Measurements from ENCODE around the gene GP1BB. TPM values are rescaled to one million over a fixed set of nuclear protein-coding genes. Genes with fewer than 3 reads are reported as not detected.

The GP1BB gene
- total and polyA plus RNA-seq, 2 of the 4 experiments (the other 2 are of a cell fraction): 0.18 to 1.5 TPM

DNA sequence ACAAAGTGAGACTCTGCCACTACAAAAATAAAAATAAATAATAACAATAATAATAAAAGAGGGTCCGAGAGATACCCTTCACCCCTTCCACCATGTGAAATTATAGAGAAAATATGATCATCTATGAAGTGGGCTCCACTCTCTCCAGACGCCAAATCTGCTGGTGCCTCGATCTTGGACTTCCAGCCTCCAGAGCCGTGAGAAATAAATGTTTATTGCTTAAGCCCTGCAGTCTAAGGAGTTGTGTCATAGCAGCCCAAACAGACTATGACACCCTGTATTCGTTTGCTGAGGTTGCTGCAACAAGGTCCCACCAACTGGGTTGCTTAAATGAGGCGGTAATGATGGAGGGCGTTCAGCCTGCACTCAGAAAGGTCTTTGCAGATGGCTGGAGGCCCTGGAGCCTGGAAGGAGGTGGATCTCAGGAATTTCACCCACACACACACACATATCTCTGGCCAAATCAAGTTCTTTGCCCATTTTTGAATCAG, 16.6 kb upstream of the GP1BB start:
- no peak for DNase-seq
- peak; percentile 35 for ATAC-seq (ENCODE audit: low read depth)
- POLR2A ChIA-PET (ENCODE audit: unreplicated experiment): no interaction called here

More for the DNA sequence above, 16.6 kb upstream of the GP1BB start:
- H3K79me1 ChIP-seq (ENCODE audit: low read depth in 1 of 2, low read length in 2 of 2): no peaks in the 10 kb centered on the region
- H2BK120ac ChIP-seq (ENCODE audit: low read depth, low read length): no peak overlapping the region
- CTCF ChIA-PET: no interaction called here
- no peak overlapping the region for H2AK5ac ChIP-seq (ENCODE audit: low read depth, low read length)
- no peak overlapping the region for H3K56ac ChIP-seq (ENCODE audit: extremely low read depth, insufficient read depth, low read length)
- no peak overlapping the region for H2BK5ac ChIP-seq (ENCODE audit: low read depth, low read length, poor library complexity, severe bottlenecking)
- no peak overlapping the region for H2BK20ac ChIP-seq (ENCODE audit: low read depth, low read length)
- no peak overlapping the region for H3K14ac ChIP-seq (replicated peaks; ENCODE audit: low read depth, low read length)
- no peak overlapping the region for H3K4me2 ChIP-seq (ENCODE audit: low read depth, low read length)
- no peaks in the 10 kb centered on the region for H3K4me1 ChIP-seq (ENCODE audit: control insufficient read depth, insufficient read depth, low read length)
- no peak overlapping the region for H3K4me3 ChIP-seq (ENCODE audit: insufficient read depth, low read depth, low read length)
- BruUV-seq (replicated peaks): no TSS peak
- no peak overlapping the region for H3K23ac ChIP-seq (ENCODE audit: low read depth, low read length)
- H2AK9ac ChIP-seq (replicated peaks; ENCODE audit: low read depth, low read length, poor library complexity): no peak overlapping the region
- H3K9me3 ChIP-seq (ENCODE audit: control insufficient read depth, insufficient read depth, low read length): no peaks in the 10 kb centered on the region
- H2AFZ ChIP-seq (replicated peaks; ENCODE audit: low read length, poor library complexity): no peak overlapping the region
- in situ Hi-C loops (cut with MboI; ENCODE audit: low sequenced_read_pairs): no loop called here
- no peak overlapping the region for H3K9ac ChIP-seq (ENCODE audit: low read depth, low read length)
- no peak overlapping the region for H3K18ac ChIP-seq (ENCODE audit: low read depth, low read length)
- H3K4ac ChIP-seq (ENCODE audit: low read depth, low read length): no peak overlapping the region
- H2BK15ac ChIP-seq (ENCODE audit: low read depth, low read length): no peak overlapping the region
- H3K36me3 ChIP-seq (ENCODE audit: control insufficient read depth, insufficient read depth, low read length): no peaks in the 10 kb centered on the region
- no peaks in the 10 kb centered on the region for H4K20me1 ChIP-seq (ENCODE audit: insufficient read depth, low read length)
- TF ChIP-seq SMC3 (IDR thresholded peaks at IDR 0.05; ENCODE audit: low read depth, low read length) (no peak), RFX5 (IDR thresholded peaks at IDR 0.05; ENCODE audit: low read depth, low read length) (no peak), FOS (IDR thresholded peaks at IDR 0.05; ENCODE audit: low read depth, low read length) (no peak), CEBPB (IDR thresholded peaks at IDR 0.05; ENCODE audit: low read depth, low read length) (peak; percentile 35; the same call in 1 of the 2 replicates), POLR2A (IDR thresholded peaks at IDR 0.05; ENCODE audit: low read depth, low read length) (no peak), MAZ (IDR thresholded peaks at IDR 0.05; ENCODE audit: borderline replicate concordance, low read depth, low read length) (no peak), RAD21 (IDR thresholded peaks at IDR 0.05; ENCODE audit: low read length) (no peak), CHD1 (IDR thresholded peaks at IDR 0.05; ENCODE audit: low read depth, low read length) (no peak)
- dilution Hi-C loops (cut with HindIII; ENCODE audit: low sequenced_read_pairs, unreplicated experiment): no loop called here
- no peak overlapping the region for H4K8ac ChIP-seq (ENCODE audit: low read depth in 2 of 2, low read length in 2 of 2)
- no CpG with 5 or more reads among the region's 7 CpGs for WGBS, 2 experiments (ENCODE audit: extremely low coverage in 2 of 2, insufficient read length in 1 of 2)
- no peaks in the 10 kb centered on the region for H3K9me1 ChIP-seq (ENCODE audit: insufficient read depth, low read length)
- H4K5ac ChIP-seq (ENCODE audit: low read depth, low read length): no peak overlapping the region
- intact Hi-C loops (cut with micrococcal nuclease): no loop called here
- H3K27me3 ChIP-seq (ENCODE audit: control insufficient read depth, insufficient read depth, low read length): peaks cover 50% of the 10 kb centered on the region
- H3K27ac ChIP-seq (ENCODE audit: insufficient read depth, low read length): no peak overlapping the region
- no peak overlapping the region for H4K91ac ChIP-seq (ENCODE audit: insufficient read depth, low read depth, low read length)

Measured in IMR-90 (cell line).